GM18498 (cell line): ENCODE measurements around the gene LTBP1.
"Not testable (repeated sequence)": the region's sequence is repeated elsewhere in the genome, so short reads cannot be mapped to it uniquely, and the experiment has no call there.

ENCODE experiments used
- ATAC-seq: cut with Tn5 transposase; IDR thresholded peaks from one replicate; pipeline ENCODE4 v1.9.1; 2021; ENCODE audit warnings: mild to moderate bottlenecking, moderate library complexity; ENCODE audit not compliant: unreplicated experiment

LTBP1 gene

DNA sequence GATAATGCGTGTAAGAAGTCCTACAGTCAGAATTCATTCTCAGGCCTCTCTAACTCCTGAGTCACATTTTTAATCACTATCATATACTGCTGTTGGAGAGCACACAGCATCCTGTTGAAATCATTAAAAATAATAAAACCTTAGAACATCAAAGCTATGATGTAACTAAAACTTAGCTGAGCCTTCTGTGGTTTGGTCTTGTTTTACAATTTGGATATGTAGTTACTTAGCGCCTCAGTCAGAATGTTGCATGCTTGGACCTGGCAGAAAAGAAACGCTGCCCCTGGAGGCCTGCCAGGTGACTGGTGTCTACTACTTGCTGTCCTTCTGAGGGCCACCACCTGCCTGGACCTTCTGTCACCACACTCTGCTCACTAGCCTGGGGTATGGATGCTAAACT lies 268.5 kb downstream of the LTBP1 start:
- ATAC-seq = no peak

DNA sequence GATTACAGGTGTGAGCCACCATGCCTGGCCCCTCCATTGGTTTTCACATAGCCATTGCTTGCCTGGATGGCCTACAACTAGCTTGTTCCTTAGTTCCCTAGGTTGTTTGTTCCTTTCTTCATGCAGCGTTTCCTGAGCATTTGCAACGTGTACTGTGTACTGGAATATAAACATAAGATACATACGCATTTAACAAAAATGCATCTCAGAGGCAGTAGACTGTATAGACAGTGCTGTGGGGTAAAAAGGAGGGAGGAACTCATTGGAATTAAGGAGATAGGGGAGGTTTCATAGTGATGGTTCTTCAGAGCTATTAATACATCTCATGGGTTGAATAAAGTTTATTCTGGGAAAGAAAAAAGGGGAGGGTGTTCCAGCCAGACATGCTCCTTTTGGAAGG lies 269.2 kb downstream of the LTBP1 start:
- ATAC-seq = no peak

DNA sequence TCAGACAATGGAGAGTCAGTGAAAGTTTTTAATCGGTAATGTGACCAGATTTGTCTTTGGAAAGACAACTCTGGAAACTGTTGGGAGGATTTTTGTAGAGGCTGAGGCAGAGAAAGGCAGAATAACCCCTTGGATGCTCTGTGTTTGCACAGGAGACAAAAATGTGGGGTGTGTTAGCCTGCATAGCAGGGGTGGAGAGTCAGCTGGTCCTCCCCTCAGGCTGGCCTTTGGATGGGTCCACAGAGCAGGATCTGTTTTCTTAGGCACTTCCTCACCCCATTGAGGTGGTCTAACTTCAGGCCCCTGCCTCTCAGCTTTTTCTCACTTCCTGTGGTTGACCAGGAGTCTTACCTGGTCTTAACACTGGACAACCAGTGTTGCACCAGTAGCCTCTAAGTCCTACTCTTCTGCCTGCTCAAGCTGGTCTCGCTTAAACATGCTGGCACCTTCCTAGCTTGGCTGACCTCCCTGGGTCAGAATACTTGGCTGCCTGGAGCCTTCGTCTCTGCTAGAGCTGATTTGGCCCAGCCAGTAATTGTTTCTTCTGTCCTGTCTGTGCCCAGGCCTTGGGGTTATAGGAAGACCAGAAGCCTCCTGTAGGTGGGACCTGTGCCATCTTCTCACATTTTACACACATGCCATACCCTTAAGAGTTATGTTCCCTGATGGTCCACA lies 269.9 kb downstream of the LTBP1 start:
- no peak for ATAC-seq

DNA sequence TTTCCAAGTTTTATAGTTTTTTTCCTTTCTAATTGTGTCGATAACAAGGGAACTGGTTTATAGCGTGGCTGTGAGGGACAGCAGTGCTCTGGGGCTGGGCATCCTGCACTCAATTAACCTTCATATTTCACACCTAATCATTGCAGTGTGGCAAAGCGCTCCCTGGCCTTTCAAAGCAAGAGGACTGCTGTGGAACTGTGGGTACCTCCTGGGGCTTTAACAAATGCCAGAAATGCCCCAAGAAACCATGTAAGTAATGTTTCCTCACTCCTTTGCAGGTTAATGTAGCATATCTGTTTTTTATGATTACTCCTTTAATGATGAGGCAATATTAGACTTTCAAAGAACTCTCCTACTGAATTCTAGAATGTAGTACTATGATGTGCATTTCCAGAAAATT lies 270.7 kb downstream of the LTBP1 start:
- no peak for ATAC-seq

GRCh38 chr2:33219114-33219513 lies 272.4 kb downstream of the LTBP1 start:
- no peak for ATAC-seq

DNA sequence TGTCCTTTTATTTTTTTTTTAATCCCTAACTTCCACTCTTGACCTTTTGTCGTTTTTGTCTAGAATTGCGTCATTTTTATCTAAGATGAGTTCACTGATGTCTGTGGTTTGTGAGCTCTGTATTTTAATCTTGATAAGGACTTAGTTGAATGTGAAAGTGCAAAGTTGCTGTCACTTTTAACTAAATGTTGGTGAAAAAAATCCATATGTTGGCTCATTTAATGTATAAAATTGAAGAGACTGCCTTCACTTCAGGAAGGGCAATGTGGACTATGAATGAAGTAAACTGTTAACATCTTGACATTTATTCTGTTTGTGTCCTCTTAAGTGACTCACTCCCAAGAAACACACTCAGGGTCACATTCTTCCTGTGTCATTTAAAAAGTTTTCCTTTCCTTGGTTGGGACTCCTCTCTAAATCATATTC lies 273.1 kb downstream of the LTBP1 start:
- ATAC-seq = no peak

DNA sequence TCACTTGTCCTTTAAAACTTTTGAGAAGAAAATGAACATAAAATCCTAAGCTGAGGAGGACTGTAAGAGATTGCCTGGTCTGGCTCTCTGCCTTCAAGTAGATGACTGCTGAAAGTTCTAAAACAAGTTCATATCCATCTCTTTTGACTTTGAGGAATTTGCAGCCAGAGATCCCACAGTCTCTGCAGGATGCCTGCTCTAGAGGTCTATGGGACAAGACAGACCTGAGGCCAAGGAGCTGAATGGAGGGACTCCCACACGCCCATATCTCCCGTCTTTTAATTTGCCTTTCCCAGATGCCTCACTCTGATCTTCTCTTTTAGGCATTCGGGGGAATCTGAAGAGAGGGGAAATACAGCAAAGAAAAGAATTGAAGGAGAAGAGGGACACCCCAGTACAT lies 273.8 kb downstream of the LTBP1 start:
- ATAC-seq = no peak

DNA sequence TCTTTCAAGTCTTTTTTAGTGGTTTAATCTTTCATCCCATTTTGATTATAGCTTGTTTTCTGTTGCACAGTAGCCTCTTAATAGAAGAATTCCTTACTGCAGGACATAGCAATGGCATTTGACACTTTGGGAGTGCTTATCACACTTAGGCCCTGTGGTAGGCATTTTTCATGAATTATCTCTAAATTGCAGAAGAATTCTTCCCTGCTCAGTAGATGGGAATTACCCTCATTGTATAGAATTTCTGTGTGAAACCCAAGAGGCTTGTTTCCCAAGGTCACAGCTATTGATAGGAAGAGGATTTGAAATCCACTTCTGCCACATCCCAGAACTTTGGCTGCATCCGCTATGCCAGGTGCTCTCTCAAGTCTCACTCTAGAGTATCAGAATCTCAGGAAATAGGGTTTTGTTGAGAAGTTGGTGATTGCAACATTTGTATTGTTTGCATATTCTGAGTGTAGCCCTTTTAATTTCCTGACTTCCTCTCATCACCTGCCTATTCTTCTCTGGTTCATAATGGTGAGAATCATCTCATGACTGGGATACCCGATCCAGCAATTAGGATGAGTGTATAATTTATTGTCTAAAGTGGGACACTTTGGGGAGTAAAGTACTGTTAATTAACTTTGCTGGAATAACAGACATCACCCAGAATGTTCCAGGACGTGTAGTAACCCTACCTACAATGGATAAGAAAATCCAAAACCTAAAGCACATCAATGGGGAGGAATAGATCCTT lies 274.5 kb downstream of the LTBP1 start:
- ATAC-seq = no peak

DNA sequence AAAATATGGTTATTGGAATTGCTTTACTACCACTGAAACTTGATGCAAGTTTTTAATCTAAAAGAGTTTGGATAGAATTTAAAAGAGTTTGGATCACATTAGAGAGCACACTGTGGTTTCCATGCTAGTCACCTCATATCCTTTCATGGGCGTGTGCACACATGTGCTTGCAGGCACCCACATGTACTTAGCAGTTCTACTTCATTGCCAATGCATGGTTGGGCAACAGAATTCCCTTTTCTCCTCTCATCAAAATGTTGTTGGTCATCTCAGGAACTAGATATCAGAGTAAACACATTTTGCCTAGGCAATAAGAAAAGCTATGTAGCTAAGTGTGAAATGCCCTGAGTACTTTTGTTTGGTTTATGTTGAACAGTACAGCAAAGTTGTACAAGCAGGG lies 275.6 kb downstream of the LTBP1 start:
- ATAC-seq = no peak

DNA sequence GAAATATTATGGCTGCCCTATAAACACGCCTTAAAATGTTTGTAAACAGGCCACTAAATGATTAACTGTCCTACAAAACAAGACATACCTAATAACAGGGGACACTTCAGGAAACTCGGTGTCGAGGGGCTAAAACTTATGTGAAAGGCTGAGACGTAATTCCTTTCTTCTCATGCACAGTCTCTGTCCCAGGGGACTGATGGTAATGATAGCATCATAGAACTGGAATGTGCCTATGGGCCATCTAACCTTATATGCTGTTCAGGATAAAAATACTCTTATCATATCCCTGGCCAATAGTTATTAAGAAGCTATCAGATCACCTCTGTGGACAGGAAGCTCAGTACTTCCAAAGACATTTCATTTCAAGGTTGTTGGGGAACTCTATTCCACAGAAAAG lies 277.1 kb downstream of the LTBP1 start:
- no peak for ATAC-seq

GRCh38 chr2:33225350-33225749 lies 278.6 kb downstream of the LTBP1 start:
- no peak for ATAC-seq

GRCh38 chr2:33226546-33226945 lies 279.8 kb downstream of the LTBP1 start:
- ATAC-seq = no peak

- no peak for ATAC-seq
These were observed 282.9 kb downstream of the LTBP1 start for GRCh38 chr2:33229646-33230045.

GRCh38 chr2:33230195-33230594 lies 283.4 kb downstream of the LTBP1 start:
- no peak for ATAC-seq

- no peak for ATAC-seq
These were observed 284.1 kb downstream of the LTBP1 start for GRCh38 chr2:33230842-33231241.

DNA sequence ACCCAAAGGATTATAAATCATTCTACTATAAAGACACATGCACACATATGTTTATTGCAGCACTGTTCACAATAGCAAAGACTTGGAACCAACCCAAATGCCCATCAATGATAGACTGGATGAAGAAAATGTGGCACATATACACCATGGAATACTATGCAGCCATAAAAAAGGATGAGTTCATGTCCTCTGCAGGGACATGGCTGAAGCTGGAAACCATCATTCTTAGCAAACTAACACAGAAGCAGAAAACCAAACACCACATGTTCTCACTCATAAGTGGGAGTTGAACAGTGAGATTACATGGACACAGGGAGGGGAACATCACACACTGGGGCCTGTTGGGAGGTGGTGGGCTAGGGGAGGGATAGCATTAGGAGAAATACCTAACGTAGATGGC lies 288.8 kb downstream of the LTBP1 start:
- ATAC-seq = not testable (repeated sequence)

DNA sequence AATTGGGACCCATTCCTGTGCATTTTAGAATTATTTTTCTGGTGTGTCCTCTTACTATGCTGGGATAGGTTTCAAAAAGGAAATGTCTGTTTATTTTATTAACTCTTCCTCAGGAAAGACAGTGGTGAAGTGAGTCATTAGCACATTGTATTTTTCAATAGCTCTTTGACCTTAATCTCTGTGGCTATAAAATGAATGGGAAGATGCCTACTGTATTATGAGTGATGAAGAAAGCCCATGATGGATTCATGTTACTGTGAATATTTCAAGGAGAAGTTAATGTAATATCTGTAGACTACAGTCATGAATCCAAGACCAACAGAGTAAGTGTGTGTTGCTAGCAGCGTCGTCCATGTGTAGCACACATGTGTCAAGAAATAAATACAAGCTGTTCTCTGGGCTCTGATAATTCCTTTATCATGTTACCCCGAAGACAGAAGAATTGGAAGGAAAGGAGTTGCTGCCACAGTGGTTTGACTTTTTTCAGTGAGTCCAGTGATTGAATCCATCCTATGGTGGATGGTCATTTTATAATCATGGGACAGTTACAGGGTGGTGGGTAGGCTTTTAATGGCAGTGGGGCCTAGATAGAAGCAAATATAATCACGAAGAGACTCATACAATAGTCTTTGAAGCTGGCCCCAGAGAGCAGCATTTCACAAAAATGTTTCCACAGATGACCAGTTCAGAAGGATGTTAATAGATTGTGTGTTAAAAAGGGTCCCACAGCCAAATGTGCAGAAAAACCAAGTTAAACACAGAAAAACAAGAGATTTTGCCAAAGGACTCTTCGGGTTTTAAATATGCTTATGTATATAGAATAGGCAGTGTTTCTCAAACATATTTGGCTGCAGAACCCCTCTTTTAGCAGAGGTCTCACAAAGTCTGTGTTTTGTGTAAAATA lies 290.0 kb downstream of the LTBP1 start:
- no peak for ATAC-seq

DNA sequence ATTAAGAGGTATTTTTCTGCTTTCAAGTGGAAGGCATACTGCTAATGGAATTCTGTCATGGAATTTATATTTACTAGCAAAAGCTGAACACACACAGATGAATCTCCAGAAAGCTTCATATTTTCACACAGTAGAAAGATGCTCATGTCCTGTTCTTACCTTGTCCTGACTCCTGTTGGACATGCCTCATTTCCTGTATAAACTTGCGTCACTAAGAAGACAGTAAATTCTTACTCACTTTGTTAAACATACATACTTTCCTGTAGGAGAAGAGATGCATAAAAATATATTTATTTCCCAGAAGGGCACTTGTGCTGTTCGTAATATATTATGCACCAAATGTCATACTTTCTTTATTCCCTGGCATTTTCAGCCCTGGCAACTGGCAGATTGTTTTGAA lies 291.4 kb downstream of the LTBP1 start:
- ATAC-seq = no peak

- no peak for ATAC-seq
These were observed 293.4 kb downstream of the LTBP1 start for GRCh38 chr2:33240178-33240577.

- ATAC-seq = no peak
These were observed 294.3 kb downstream of the LTBP1 start for GRCh38 chr2:33241072-33241471.

DNA sequence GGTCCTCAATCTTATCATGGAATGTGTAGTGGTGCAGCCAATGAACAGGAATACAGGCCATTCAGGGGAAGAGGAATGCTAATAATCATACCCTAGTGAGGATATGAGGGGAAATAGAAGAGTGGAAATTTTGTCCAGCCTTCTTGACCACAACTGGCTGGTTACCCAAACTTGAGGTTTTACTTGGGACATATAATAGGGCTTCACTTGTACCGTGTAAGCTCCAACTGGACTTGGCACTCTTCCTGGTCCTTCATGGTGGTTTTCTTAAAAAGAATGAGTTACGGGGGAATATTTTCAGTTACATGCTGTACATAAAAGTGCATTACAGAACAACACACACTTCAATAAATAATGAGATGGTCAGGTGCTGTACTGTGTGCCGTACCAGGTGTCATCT lies 294.8 kb downstream of the LTBP1 start:
- no peak for ATAC-seq

GRCh38 chr2:33242845-33243244 lies 296.1 kb downstream of the LTBP1 start:
- no peak for ATAC-seq
